Measurements from ENCODE around the gene TAS2R40.
"Not testable (repeated sequence)": the region's sequence is repeated elsewhere in the genome, so short reads cannot be mapped to it uniquely, and the experiment has no call there.

DNA sequence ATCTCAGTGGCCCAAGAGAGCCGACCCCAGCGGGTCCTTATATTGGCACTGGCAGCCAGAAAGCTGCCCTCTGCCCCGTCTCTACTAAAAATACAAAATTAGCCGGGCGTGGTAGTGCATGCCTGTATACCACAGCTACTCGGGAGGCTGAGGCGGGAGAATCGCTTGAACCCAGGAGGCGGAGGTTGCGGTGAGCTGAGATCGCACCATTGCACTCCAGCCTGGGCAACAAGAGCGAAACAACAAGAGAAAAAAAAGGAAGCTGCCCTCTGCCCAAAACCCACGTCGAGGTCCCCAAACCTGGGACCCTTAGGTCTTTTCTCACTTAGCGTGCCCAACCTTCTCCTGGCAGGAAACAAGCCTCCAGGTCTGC lies 42.3 kb downstream of the TAS2R40 start:
- TF ChIP-seq POLR2A (IDR thresholded peaks at IDR 0.05; ENCODE audit: low read depth, low read length); POLR2AphosphoS5 (IDR thresholded peaks at IDR 0.05; ENCODE audit: low read depth, low read length); SPI1 (IDR thresholded peaks at IDR 0.05; ENCODE audit: low read depth, low read length); TAF1 (IDR thresholded peaks at IDR 0.05; ENCODE audit: low read depth, low read length); PAX5 (IDR thresholded peaks at IDR 0.05; ENCODE audit: insufficient read depth, low read length, severe bottlenecking): not testable (repeated sequence)
